GM12878 (cell line): ENCODE data around the gene SLC25A13. TPM values are rescaled to one million over a fixed set of nuclear protein-coding genes. Genes with fewer than 3 reads are reported as not detected.

Experiments
- ATAC-seq: fragments of 200-7000 bp; cut with Tn5 transposase; 3 replicates; pipeline ENCODE4 v1.9.1; 2020; ENCODE audit warnings: mild to moderate bottlenecking, moderate library complexity
- BruUV-seq: library from RNA; stranded (reverse); fragments of 400-500 nt; replicated peaks from 2 replicates; lab custom pipeline; 2021; lab: Mats Ljungman, UMichigan
- CTCF ChIA-PET: fragments of 300-600 bp; sonication (Branson Sonifier 250); formaldehyde crosslinking; extraction: SDS; loops from one replicate; lab custom pipeline; 2021; ENCODE audit warnings: inconsistent platforms; lab: Yijun Ruan, JAX
- POLR2A ChIA-PET: fragments of 350-600 bp; formaldehyde crosslinking; extraction: SDS; loops from one replicate; lab custom pipeline; 2021; ENCODE audit warnings: inconsistent platforms; lab: Charles Lee
- RAD21 ChIA-PET: fragments of 300-600 bp; sonication (Branson Sonifier 250); formaldehyde crosslinking; loops from one replicate; lab custom pipeline; 2023; ENCODE audit warnings: antibody characterized with exemption; ENCODE audit not compliant: unreplicated experiment; lab: Charles Lee
- SMC1A ChIA-PET: fragments of 300-600 bp; sonication (Branson Sonifier 250); formaldehyde crosslinking; loops from one replicate; lab custom pipeline; 2023; ENCODE audit not compliant: unreplicated experiment, uncharacterized antibody; lab: Charles Lee
- DNase-seq: peaks from one replicate; pipeline ENCODE4 v3.0.0-alpha.2; 2011; ENCODE audit warnings: low read depth, low spot score
- FAIRE-seq: peaks from 3 replicates; lab custom pipeline; 2011; peaks lifted over from hg19 to GRCh38; lab: Jason Lieb, UNC
- H2AFZ ChIP-seq: 2 replicates; pipeline ENCODE4 v1.6.0; 2011; ENCODE audit warnings: low read depth, low read length, control low read depth; ENCODE audit not compliant: control insufficient read depth
- H3K27ac ChIP-seq: 2 replicates; pipeline ENCODE4 v1.5.1; 2011; ENCODE audit warnings: control low read depth; ENCODE audit not compliant: control insufficient read depth, insufficient read depth
- H3K27me3 ChIP-seq, 2 experiments: replicated peaks in 1 of 2; 2 replicates each; pipeline versions ENCODE4 v1.6.0 to v1.6.1; 2011; ENCODE audit warnings: low read length in 1 of 2; ENCODE audit not compliant: control insufficient read depth in 2 of 2, insufficient read depth in 2 of 2
- H3K36me3 ChIP-seq, 2 experiments: 2 replicates each; pipeline ENCODE4 v1.5.1; 2011; ENCODE audit warnings: low read length in 1 of 2; ENCODE audit not compliant: control insufficient read depth in 2 of 2, insufficient read depth in 2 of 2
- H3K4me1 ChIP-seq: 2 replicates; pipeline ENCODE4 v1.6.1; 2011; ENCODE audit warnings: mild to moderate bottlenecking, low read length, moderate library complexity, mixed read lengths; ENCODE audit not compliant: control insufficient read depth, insufficient read depth
- H3K4me2 ChIP-seq: 2 replicates; pipeline ENCODE4 v1.6.0; 2011; ENCODE audit warnings: control low read depth; ENCODE audit not compliant: control insufficient read depth, insufficient read depth
- H3K4me3 ChIP-seq: fragments of 200-600 bp; sonication (generic); 2 replicates; pipeline ENCODE4 v1.5.1; 2016
- H3K79me2 ChIP-seq: 2 replicates; pipeline ENCODE4 v1.6.0; 2011; ENCODE audit warnings: low read length; ENCODE audit not compliant: control insufficient read depth, insufficient read depth
- H3K9ac ChIP-seq: 2 replicates; pipeline ENCODE4 v1.8.0; 2011; ENCODE audit warnings: low read length, control low read depth, mixed read lengths; ENCODE audit not compliant: control insufficient read depth, insufficient read depth
- H3K9me3 ChIP-seq: replicated peaks from 3 replicates; pipeline ENCODE4 v1.5.1; 2011; ENCODE audit warnings: mild to moderate bottlenecking, low read length; ENCODE audit not compliant: control insufficient read depth, insufficient read depth
- H4K20me1 ChIP-seq: 2 replicates; pipeline ENCODE4 v1.6.0; 2011; ENCODE audit not compliant: control insufficient read depth, insufficient read depth
- HCFC1 ChIP-seq: fragments of 150-350 bp; IDR thresholded peaks from 2 replicates; pipeline ENCODE4 v1.6.1; 2014; ENCODE audit warnings: low read length
- HDAC2 ChIP-seq: fragments of 200-600 bp; sonication (generic); IDR thresholded peaks from 2 replicates; pipeline ENCODE4 v1.6.1; 2017
- LARP7 ChIP-seq: fragments of 450-650 bp; IDR thresholded peaks from 2 replicates; pipeline ENCODE4 v1.6.1; 2017; ENCODE audit warnings: mild to moderate bottlenecking
- NR2F1 ChIP-seq: fragments of 450-650 bp; conservative IDR thresholded peaks from 2 replicates; pipeline ENCODE4 v1.6.1; 2017; ENCODE audit warnings: mild to moderate bottlenecking
- PAX5 ChIP-seq: IDR thresholded peaks from 2 replicates; pipeline ENCODE4 v1.6.1; 2011; ENCODE audit warnings: low read depth, low read length, borderline replicate concordance
- RBBP5 ChIP-seq: fragments of 200-600 bp; sonication (generic); conservative IDR thresholded peaks from 2 replicates; pipeline ENCODE4 v1.6.1; 2016
- SREBF1 ChIP-seq: IDR thresholded peaks from 2 replicates; pipeline ENCODE4 v1.6.1; 2012; ENCODE audit warnings: mild to moderate bottlenecking, low read length
- YBX1 ChIP-seq: fragments of 450-650 bp; IDR thresholded peaks from 2 replicates; pipeline ENCODE4 v1.6.1; 2016; ENCODE audit warnings: antibody characterized with exemption
- ZNF217 ChIP-seq: fragments of 450-650 bp; IDR thresholded peaks from 2 replicates; pipeline ENCODE4 v1.6.1; 2017; ENCODE audit warnings: antibody characterized with exemption, mild to moderate bottlenecking
- WGBS: methylation state at CpG from one replicate; pipeline ENCODE4 v1.1.6; 2016; ENCODE audit warnings: low lambda C conversion rate; ENCODE audit not compliant: insufficient replicate concordance, insufficient coverage; ENCODE audit errors: missing lambda C conversion rate; 5-methylcytosine and 5-hydroxymethylcytosine counted together
- in situ Hi-C: fragments of 300-500 bp; cut with MboI; formaldehyde crosslinking; loops from 9 replicates; pipeline ENCODE4 v1.14.3; 2018; ENCODE audit warnings: mixed read lengths
- intact Hi-C: fragments of 100-400 bp; cut with micrococcal nuclease; formaldehyde crosslinking; loops from one replicate; pipeline ENCODE4 v1.14.2; 2022; ENCODE audit not compliant: unreplicated experiment
- polyA plus RNA-seq, 11 experiments: library from polyadenylated mRNA; depleted of rRNA in 4 of 11; unstranded in 6 of 11; stranded (reverse) in 5 of 11; fragments of >200 nt; fragmentation: Nextera tagmentation in 4 of 11; fragmentation: Illumina TruSeq in 1 of 11; extraction: Ambion mirVana in 4 of 11; extraction: Trizol in 1 of 11; gene quantifications; 1 replicate in 1 of 11; 2 replicates in 10 of 11; pipeline versions ENCODE4 v1.2.1 to v1.2.3, GENCODE V29; 2011 to 2016; ENCODE audit warnings: inconsistent platforms in 2 of 11, missing spikeins in 2 of 11, low read depth in 1 of 11
- total RNA-seq, 4 experiments: library from RNA; depleted of rRNA in 3 of 4; stranded (reverse); fragments of >200 nt in 3 of 4; fragmentation: Illumina TruSeq in 1 of 4; extraction: Trizol in 1 of 4; gene quantifications; 2 replicates each; pipeline versions ENCODE4 v1.2.1 to v1.2.3, GENCODE V29; 2013 to 2021
- TF ChIP-seq, protein P1 (sequence below): fragments of 450-650 bp; formaldehyde crosslinking; IDR thresholded peaks from 2 replicates; pipeline ENCODE4 v1.4.0; 2022; ENCODE audit warnings: mild to moderate bottlenecking, moderate library complexity
- TF ChIP-seq, protein P2 (sequence below): fragments of 450-650 bp; IDR thresholded peaks from 2 replicates; pipeline ENCODE4 v1.6.1; 2018; ENCODE audit warnings: mild to moderate bottlenecking, low read depth, moderate library complexity; ENCODE audit not compliant: partially characterized antibody
- TF ChIP-seq, protein P3 (sequence below): fragments of 150-350 bp; IDR thresholded peaks from 2 replicates; pipeline ENCODE4 v1.6.1; 2014; ENCODE audit warnings: mild to moderate bottlenecking, low read depth, low read length
- TF ChIP-seq, protein P4 (sequence below), 3 experiments: IDR thresholded peaks in 2 of 3; conservative IDR thresholded peaks in 1 of 3; 2 replicates each; pipeline ENCODE4 v1.5.1; 2011; ENCODE audit warnings: low read depth in 3 of 3, low read length in 3 of 3, mild to moderate bottlenecking in 3 of 3, control low read depth in 2 of 3, moderate library complexity in 2 of 3, inconsistent platforms in 1 of 3, mixed read lengths in 1 of 3; ENCODE audit not compliant: control insufficient read depth in 2 of 3, insufficient read depth in 1 of 3; ENCODE audit errors: extremely low read depth in 1 of 3
- TF ChIP-seq, protein P5 (sequence below): fragments of 450-650 bp; conservative IDR thresholded peaks from 2 replicates; pipeline ENCODE4 v1.6.1; 2017; ENCODE audit warnings: mild to moderate bottlenecking, moderate library complexity

The SLC25A13 gene
- total and polyA plus RNA-seq, 10 of the 15 experiments (the other 5 are each of a cell fraction or from before 2014, with no cell fraction given): 7.0 to 24.7 (median 18.6) TPM

DNA sequence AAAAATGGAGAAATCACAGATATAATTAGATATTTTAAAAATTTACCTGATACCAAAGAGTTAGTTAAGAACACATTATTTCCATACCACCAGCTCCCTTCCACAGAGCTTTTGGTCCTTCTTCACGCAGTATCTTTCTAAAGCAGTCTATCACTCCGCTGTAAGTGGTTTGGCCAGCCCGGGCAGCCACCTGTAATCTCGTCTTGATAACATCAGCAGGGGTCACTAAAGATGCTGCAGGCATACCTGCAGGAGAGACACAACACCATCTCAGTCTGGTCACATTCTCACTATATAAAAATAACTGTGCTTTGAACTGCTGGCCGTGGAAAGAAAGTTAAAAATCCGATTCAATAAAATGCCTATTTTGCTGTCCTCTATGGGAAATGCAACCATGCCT, 200.1 kb downstream of the SLC25A13 start:
- Histone ChIP-seq H3K9ac (no peak overlapping the region), H3K4me1 (no peaks in the 10 kb centered on the region), H2AFZ (no peak overlapping the region), H3K27me3 (no peaks in the 10 kb centered on the region), H4K20me1 (no peaks in the 10 kb centered on the region), H3K4me3 (no peak overlapping the region), H3K36me3 (no peaks in the 10 kb centered on the region; a peak in 2 of 4 replicates), H3K4me2 (no peak overlapping the region), H3K79me2 (no peaks in the 10 kb centered on the region), H3K27ac (no peak overlapping the region), H3K9me3 (no peaks in the 10 kb centered on the region)
- BruUV-seq: no TSS peak
- ChIA-PET SMC1A (no interaction called here), CTCF (no interaction called here), POLR2A (interaction anchor here (0.6 kb wide), 1 partner anchor 84 kb away, joined by 4 read pairs; no protein-coding TSS in a partner anchor), RAD21 (no interaction called here)
- FAIRE-seq (no peak), ATAC-seq (no peak), DNase-seq (no peak)
- in situ Hi-C loops (no loop called here), intact Hi-C loops (no loop called here)
- 97% methylated on average over 6 of the region's 6 CpGs for WGBS
- TF ChIP-seq SREBF1 (no peak), NR2F1 (no peak), HCFC1 (no peak), ZNF217 (no peak), LARP7 (no peak), PAX5 (no peak), HDAC2 (no peak), YBX1 (no peak), RBBP5 (no peak)
- TF ChIP-seq, protein P1, sequence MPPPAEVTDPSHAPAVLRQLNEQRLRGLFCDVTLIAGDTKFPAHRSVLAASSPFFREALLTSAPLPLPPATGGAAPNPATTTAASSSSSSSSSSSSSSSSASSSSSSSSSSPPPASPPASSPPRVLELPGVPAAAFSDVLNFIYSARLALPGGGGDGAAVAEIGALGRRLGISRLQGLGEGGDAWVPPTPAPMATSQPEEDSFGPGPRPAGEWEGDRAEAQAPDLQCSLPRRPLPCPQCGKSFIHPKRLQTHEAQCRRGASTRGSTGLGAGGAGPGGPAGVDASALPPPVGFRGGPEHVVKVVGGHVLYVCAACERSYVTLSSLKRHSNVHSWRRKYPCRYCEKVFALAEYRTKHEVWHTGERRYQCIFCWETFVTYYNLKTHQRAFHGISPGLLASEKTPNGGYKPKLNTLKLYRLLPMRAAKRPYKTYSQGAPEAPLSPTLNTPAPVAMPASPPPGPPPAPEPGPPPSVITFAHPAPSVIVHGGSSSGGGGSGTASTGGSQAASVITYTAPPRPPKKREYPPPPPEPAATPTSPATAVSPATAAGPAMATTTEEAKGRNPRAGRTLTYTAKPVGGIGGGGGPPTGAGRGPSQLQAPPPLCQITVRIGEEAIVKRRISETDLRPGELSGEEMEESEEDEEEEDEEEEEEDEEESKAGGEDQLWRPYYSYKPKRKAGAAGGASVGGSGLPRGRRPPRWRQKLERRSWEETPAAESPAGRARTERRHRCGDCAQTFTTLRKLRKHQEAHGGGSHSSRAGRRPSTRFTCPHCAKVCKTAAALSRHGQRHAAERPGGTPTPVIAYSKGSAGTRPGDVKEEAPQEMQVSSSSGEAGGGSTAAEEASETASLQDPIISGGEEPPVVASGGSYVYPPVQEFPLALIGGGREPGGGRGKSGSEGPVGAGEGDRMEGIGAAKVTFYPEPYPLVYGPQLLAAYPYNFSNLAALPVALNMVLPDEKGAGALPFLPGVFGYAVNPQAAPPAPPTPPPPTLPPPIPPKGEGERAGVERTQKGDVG: no peak
- TF ChIP-seq, protein P2, sequence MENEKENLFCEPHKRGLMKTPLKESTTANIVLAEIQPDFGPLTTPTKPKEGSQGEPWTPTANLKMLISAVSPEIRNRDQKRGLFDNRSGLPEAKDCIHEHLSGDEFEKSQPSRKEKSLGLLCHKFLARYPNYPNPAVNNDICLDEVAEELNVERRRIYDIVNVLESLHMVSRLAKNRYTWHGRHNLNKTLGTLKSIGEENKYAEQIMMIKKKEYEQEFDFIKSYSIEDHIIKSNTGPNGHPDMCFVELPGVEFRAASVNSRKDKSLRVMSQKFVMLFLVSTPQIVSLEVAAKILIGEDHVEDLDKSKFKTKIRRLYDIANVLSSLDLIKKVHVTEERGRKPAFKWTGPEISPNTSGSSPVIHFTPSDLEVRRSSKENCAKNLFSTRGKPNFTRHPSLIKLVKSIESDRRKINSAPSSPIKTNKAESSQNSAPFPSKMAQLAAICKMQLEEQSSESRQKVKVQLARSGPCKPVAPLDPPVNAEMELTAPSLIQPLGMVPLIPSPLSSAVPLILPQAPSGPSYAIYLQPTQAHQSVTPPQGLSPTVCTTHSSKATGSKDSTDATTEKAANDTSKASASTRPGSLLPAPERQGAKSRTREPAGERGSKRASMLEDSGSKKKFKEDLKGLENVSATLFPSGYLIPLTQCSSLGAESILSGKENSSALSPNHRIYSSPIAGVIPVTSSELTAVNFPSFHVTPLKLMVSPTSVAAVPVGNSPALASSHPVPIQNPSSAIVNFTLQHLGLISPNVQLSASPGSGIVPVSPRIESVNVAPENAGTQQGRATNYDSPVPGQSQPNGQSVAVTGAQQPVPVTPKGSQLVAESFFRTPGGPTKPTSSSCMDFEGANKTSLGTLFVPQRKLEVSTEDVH: no peak
- TF ChIP-seq, protein P3, sequence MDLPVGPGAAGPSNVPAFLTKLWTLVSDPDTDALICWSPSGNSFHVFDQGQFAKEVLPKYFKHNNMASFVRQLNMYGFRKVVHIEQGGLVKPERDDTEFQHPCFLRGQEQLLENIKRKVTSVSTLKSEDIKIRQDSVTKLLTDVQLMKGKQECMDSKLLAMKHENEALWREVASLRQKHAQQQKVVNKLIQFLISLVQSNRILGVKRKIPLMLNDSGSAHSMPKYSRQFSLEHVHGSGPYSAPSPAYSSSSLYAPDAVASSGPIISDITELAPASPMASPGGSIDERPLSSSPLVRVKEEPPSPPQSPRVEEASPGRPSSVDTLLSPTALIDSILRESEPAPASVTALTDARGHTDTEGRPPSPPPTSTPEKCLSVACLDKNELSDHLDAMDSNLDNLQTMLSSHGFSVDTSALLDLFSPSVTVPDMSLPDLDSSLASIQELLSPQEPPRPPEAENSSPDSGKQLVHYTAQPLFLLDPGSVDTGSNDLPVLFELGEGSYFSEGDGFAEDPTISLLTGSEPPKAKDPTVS: no peak
- TF ChIP-seq, protein P4, sequence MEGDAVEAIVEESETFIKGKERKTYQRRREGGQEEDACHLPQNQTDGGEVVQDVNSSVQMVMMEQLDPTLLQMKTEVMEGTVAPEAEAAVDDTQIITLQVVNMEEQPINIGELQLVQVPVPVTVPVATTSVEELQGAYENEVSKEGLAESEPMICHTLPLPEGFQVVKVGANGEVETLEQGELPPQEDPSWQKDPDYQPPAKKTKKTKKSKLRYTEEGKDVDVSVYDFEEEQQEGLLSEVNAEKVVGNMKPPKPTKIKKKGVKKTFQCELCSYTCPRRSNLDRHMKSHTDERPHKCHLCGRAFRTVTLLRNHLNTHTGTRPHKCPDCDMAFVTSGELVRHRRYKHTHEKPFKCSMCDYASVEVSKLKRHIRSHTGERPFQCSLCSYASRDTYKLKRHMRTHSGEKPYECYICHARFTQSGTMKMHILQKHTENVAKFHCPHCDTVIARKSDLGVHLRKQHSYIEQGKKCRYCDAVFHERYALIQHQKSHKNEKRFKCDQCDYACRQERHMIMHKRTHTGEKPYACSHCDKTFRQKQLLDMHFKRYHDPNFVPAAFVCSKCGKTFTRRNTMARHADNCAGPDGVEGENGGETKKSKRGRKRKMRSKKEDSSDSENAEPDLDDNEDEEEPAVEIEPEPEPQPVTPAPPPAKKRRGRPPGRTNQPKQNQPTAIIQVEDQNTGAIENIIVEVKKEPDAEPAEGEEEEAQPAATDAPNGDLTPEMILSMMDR (IDR thresholded peaks at IDR 0.05 in 2 of 3, conservative IDR thresholded peaks at IDR 0.05 in 1 of 3; ENCODE audit: control insufficient read depth in 2 of 3, extremely low read depth in 1 of 3, insufficient read depth in 1 of 3, low read depth in 3 of 3, low read length in 3 of 3): no peak
- TF ChIP-seq, protein P5, sequence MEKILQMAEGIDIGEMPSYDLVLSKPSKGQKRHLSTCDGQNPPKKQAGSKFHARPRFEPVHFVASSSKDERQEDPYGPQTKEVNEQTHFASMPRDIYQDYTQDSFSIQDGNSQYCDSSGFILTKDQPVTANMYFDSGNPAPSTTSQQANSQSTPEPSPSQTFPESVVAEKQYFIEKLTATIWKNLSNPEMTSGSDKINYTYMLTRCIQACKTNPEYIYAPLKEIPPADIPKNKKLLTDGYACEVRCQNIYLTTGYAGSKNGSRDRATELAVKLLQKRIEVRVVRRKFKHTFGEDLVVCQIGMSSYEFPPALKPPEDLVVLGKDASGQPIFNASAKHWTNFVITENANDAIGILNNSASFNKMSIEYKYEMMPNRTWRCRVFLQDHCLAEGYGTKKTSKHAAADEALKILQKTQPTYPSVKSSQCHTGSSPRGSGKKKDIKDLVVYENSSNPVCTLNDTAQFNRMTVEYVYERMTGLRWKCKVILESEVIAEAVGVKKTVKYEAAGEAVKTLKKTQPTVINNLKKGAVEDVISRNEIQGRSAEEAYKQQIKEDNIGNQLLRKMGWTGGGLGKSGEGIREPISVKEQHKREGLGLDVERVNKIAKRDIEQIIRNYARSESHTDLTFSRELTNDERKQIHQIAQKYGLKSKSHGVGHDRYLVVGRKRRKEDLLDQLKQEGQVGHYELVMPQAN: no peak
